Body of pancreas (tissue), 4 donors: Measurements from ENCODE around the gene GNB3. TPM values are rescaled to one million over a fixed set of nuclear protein-coding genes. Genes with fewer than 3 reads are reported as not detected.

Experiments used
- ATAC-seq: fragments of 150-250 bp; one replicate; pipeline ENCODE4 v1.9.1; 2016
- DNase-seq, 4 donors: peaks; one replicate each; pipeline ENCODE4 v3.0.0-alpha.2; 2019
- H3K27ac ChIP-seq, 4 donors: fragments of 200-600 bp; sonication (generic); 1 replicate in 3 of 4; 2 replicates in 1 of 4; pipeline versions ENCODE4 v1.5.1 to v1.6.1; 2016 to 2019; ENCODE audit warnings: mild to moderate bottlenecking in 1 of 4, mixed read lengths in 1 of 4, moderate library complexity in 1 of 4
- H3K27me3 ChIP-seq, 2 donors: fragments of 200-600 bp; sonication (generic); one replicate each; pipeline ENCODE4 v1.6.0; 2016; ENCODE audit warnings: mild to moderate bottlenecking in 1 of 2
- H3K36me3 ChIP-seq, 2 donors: fragments of 200-600 bp; sonication (generic); replicated peaks in 1 of 2; 2 replicates each; pipeline ENCODE4 v1.5.1; 2016; ENCODE audit warnings: low read depth in 2 of 2; ENCODE audit not compliant: insufficient read depth in 1 of 2
- H3K4me1 ChIP-seq: fragments of 200-600 bp; sonication (generic); one replicate; pipeline ENCODE4 v1.6.0; 2016
- H3K4me3 ChIP-seq, 2 donors: fragments of 200-600 bp; sonication (generic); 1 replicate in 1 of 2; 2 replicates in 1 of 2; pipeline ENCODE4 v1.5.1; 2016 to 2019
- H3K9me3 ChIP-seq, 3 donors: fragments of 200-600 bp; sonication (generic); 1 replicate in 2 of 3; 2 replicates in 1 of 3; pipeline ENCODE4 v1.5.1; 2016
- CTCF ChIP-seq, 7 experiments: fragments of 450-650 bp in 4 of 7; fragments of 200-600 bp in 3 of 7; sonication (generic) in 3 of 7; IDR thresholded peaks; one replicate each; pipeline ENCODE4 v1.5.1; 2016 to 2019; ENCODE audit warnings: antibody characterized with exemption in 7 of 7
- POLR2A ChIP-seq, 3 donors: fragments of 450-650 bp; IDR thresholded peaks; one replicate each; pipeline ENCODE4 v1.6.1; 2016; ENCODE audit warnings: antibody characterized with exemption in 3 of 3, mild to moderate bottlenecking in 2 of 3
- whole genome bisulfite sequencing, 2 donors: methylation state at CpG; one replicate each; pipeline ENCODE4 v1.1.5; 2017; 5-methylcytosine and 5-hydroxymethylcytosine counted together
- intact Hi-C: fragments of 100-400 bp; cut with DNase I; formaldehyde crosslinking; loops from one replicate; pipeline ENCODE4 v1.15.1; 2023
- total RNA-seq, 2 donors: library from RNA; depleted of rRNA; stranded (reverse); fragments of >200 nt; gene quantifications; one replicate each; pipeline ENCODE4 v1.1.0, GENCODE V29; 2016

Gene GNB3
- total RNA-seq, 2 donors from 2014 or later = 0.33 to 0.52 TPM

GRCh38 chr12:6825398-6826124 lies 15.2 kb upstream of the GNB3 start:
- peak; percentile 63 for ATAC-seq
- peak in 1 of 3 donors; percentile 16 for TF ChIP-seq POLR2A (IDR thresholded peaks at IDR 0.05)
- TF ChIP-seq CTCF (IDR thresholded peaks at IDR 0.05) = peak; percentile 78 to 91 (median 87)
- H3K4me1 ChIP-seq = peaks cover 41% of the 10 kb centered on the region
- peaks cover 0 to 22% of the 10 kb centered on the region in 2 donors for H3K27me3 ChIP-seq
- no peak overlapping the region for H3K27ac ChIP-seq
- H3K4me3 ChIP-seq = no peak overlapping the region
- intact Hi-C loops = no loop called here
- H3K9me3 ChIP-seq = no peaks in the 10 kb centered on the region
- no peaks in the 10 kb centered on the region for H3K36me3 ChIP-seq
- peak; percentile 81 to 86 (median 84) for DNase-seq
- WGBS, 2 donors = 3 to 5% methylated on average over 16 to 19 of the region's 19 CpGs

- Histone ChIP-seq H3K36me3 (no peaks in the 10 kb centered on the region), H3K4me3 (no peak overlapping the region), H3K27me3 (peaks cover 0 to 22% of the 10 kb centered on the region in 2 donors), H3K4me1 (peaks cover 41% of the 10 kb centered on the region), H3K27ac (no peak overlapping the region), H3K9me3 (no peaks in the 10 kb centered on the region)
- TF ChIP-seq CTCF (IDR thresholded peaks at IDR 0.05) (no peak), POLR2A (IDR thresholded peaks at IDR 0.05) (no peak)
- intact Hi-C loops = no loop called here
- DNase-seq (no peak), ATAC-seq (no peak)
- 50 to 52% methylated on average over 16 to 17 of the region's 17 CpGs for WGBS, 2 donors
Observed at GRCh38 chr12:6826125-6826733, 14.5 kb upstream of the GNB3 start.

- TF ChIP-seq CTCF (IDR thresholded peaks at IDR 0.05) (no peak), POLR2A (IDR thresholded peaks at IDR 0.05) (no peak)
- WGBS, 2 donors = 50 to 65% methylated on average over 20 of the region's 22 CpGs
- Histone ChIP-seq H3K27me3 (peaks cover 0 to 19% of the 10 kb centered on the region in 2 donors), H3K4me3 (no peak overlapping the region), H3K4me1 (peaks cover 37% of the 10 kb centered on the region), H3K36me3 (no peaks in the 10 kb centered on the region), H3K9me3 (no peaks in the 10 kb centered on the region), H3K27ac (no peak overlapping the region)
- DNase-seq (no peak), ATAC-seq (no peak)
- intact Hi-C loops = no loop called here
Observed at GRCh38 chr12:6826734-6827436, 13.8 kb upstream of the GNB3 start.

GRCh38 chr12:6827437-6827911 lies 13.3 kb upstream of the GNB3 start:
- Histone ChIP-seq H3K27ac (no peak overlapping the region), H3K27me3 (peaks cover 0 to 14% of the 10 kb centered on the region in 2 donors), H3K4me1 (peaks cover 34% of the 10 kb centered on the region), H3K36me3 (no peaks in the 10 kb centered on the region), H3K4me3 (no peak overlapping the region), H3K9me3 (no peaks in the 10 kb centered on the region)
- WGBS, 2 donors = 5 to 11% methylated on average over 5 to 7 of the region's 8 CpGs
- TF ChIP-seq POLR2A (IDR thresholded peaks at IDR 0.05) = no peak
- no peak for TF ChIP-seq CTCF (IDR thresholded peaks at IDR 0.05)
- peak; percentile 73 to 86 (median 82) for DNase-seq
- intact Hi-C loops = no loop called here
- ATAC-seq = no peak
